Trophoblast cell (in vitro differentiated cells and primary cell): Measurements from ENCODE around the gene ZNF576.
A peak's percentile ranks its signal among the peaks of the same experiment; 100 is the strongest.

Experiments
- DNase-seq, 2 donors: peaks; one replicate each; pipeline ENCODE4 v3.0.0-alpha.2; 2016
- H2AFZ ChIP-seq: 2 replicates; pipeline ENCODE4 v1.6.1; 2013; ENCODE audit warnings: low read length, moderate library complexity, mild to moderate bottlenecking; ENCODE audit not compliant: insufficient read depth, poor library complexity
- H2AK5ac ChIP-seq: 2 replicates; pipeline ENCODE4 v1.6.1; 2013; ENCODE audit warnings: mild to moderate bottlenecking, low read length
- H2BK120ac ChIP-seq: 2 replicates; pipeline ENCODE4 v1.6.1; 2013; ENCODE audit warnings: low read length, mild to moderate bottlenecking, moderate library complexity; ENCODE audit not compliant: insufficient read depth, poor library complexity
- H2BK12ac ChIP-seq: 2 replicates; pipeline ENCODE4 v1.6.1; 2013; ENCODE audit warnings: mild to moderate bottlenecking, low read length, moderate library complexity
- H2BK5ac ChIP-seq: 2 replicates; pipeline ENCODE4 v1.6.1; 2013; ENCODE audit warnings: low read length, low read depth, moderate library complexity, mild to moderate bottlenecking; ENCODE audit not compliant: poor library complexity
- H3K14ac ChIP-seq: 2 replicates; pipeline ENCODE4 v1.6.1; 2013; ENCODE audit warnings: mild to moderate bottlenecking, low read length
- H3K18ac ChIP-seq: 2 replicates; pipeline ENCODE4 v1.6.1; 2013; ENCODE audit warnings: mild to moderate bottlenecking, low read length
- H3K23ac ChIP-seq: 2 replicates; pipeline ENCODE4 v1.6.1; 2013; ENCODE audit warnings: low read length
- H3K27ac ChIP-seq: 2 replicates; pipeline ENCODE4 v1.5.1; 2013; ENCODE audit warnings: low read depth, mild to moderate bottlenecking, inconsistent platforms, low read length, moderate library complexity
- H3K27me3 ChIP-seq: 2 replicates; pipeline ENCODE4 v1.6.1; 2013; ENCODE audit warnings: inconsistent platforms, mild to moderate bottlenecking, low read length, moderate library complexity; ENCODE audit not compliant: insufficient read depth
- H3K36me3 ChIP-seq, 2 experiments: 1 replicate in 1 of 2; 2 replicates in 1 of 2; pipeline ENCODE4 v1.6.1; 2013; ENCODE audit warnings: low read length in 2 of 2, mild to moderate bottlenecking in 2 of 2, moderate library complexity in 1 of 2; ENCODE audit not compliant: insufficient read depth in 2 of 2, control insufficient read depth in 1 of 2
- H3K4ac ChIP-seq: 2 replicates; pipeline ENCODE4 v1.6.1; 2013; ENCODE audit warnings: low read depth, mild to moderate bottlenecking, low read length, moderate library complexity
- H3K4me1 ChIP-seq, 2 experiments: 1 replicate in 1 of 2; 2 replicates in 1 of 2; pipeline ENCODE4 v1.6.1; 2013; ENCODE audit warnings: low read length in 2 of 2, mild to moderate bottlenecking in 2 of 2, moderate library complexity in 1 of 2; ENCODE audit not compliant: insufficient read depth in 2 of 2, control insufficient read depth in 1 of 2
- H3K4me2 ChIP-seq: 2 replicates; pipeline ENCODE4 v1.6.1; 2013; ENCODE audit warnings: inconsistent platforms, mild to moderate bottlenecking, low read length, moderate library complexity
- H3K4me3 ChIP-seq: 2 replicates; pipeline ENCODE4 v1.5.1; 2013; ENCODE audit warnings: mild to moderate bottlenecking, low read depth, low read length, inconsistent platforms
- H3K79me1 ChIP-seq: one replicate; pipeline ENCODE4 v1.6.1; 2013; ENCODE audit warnings: low read length
- H3K79me2 ChIP-seq: 2 replicates; pipeline ENCODE4 v1.6.1; 2013; ENCODE audit warnings: low read length, mild to moderate bottlenecking; ENCODE audit not compliant: control insufficient read depth, insufficient read depth, poor library complexity
- H3K9ac ChIP-seq: 2 replicates; pipeline ENCODE4 v1.6.1; 2013; ENCODE audit warnings: mild to moderate bottlenecking, low read length
- H3K9me3 ChIP-seq: 2 replicates; pipeline ENCODE4 v1.6.1; 2013; ENCODE audit warnings: low read depth, mild to moderate bottlenecking, control low read depth, inconsistent platforms, low read length; ENCODE audit not compliant: insufficient read depth
- H4K12ac ChIP-seq: 2 replicates; pipeline ENCODE4 v1.6.1; 2013; ENCODE audit warnings: low read depth, mild to moderate bottlenecking, low read length, moderate library complexity
- H4K8ac ChIP-seq: 2 replicates; pipeline ENCODE4 v1.6.1; 2013; ENCODE audit warnings: low read depth, mild to moderate bottlenecking, low read length, moderate library complexity
- H4K91ac ChIP-seq: one replicate; pipeline ENCODE4 v1.6.1; 2013; ENCODE audit warnings: low read depth, mild to moderate bottlenecking, low read length, moderate library complexity
- WGBS: extraction: QIAGEN DNeasy Blood & Tissue Kit; methylation state at CpG from one replicate; pipeline ENCODE4 v1.1.7; 2013; ENCODE audit warnings: missing lambda C conversion rate; ENCODE audit not compliant: insufficient read length, insufficient coverage; ENCODE audit errors: extremely low coverage; 5-methylcytosine and 5-hydroxymethylcytosine counted together

The ZNF576 gene

DNA sequence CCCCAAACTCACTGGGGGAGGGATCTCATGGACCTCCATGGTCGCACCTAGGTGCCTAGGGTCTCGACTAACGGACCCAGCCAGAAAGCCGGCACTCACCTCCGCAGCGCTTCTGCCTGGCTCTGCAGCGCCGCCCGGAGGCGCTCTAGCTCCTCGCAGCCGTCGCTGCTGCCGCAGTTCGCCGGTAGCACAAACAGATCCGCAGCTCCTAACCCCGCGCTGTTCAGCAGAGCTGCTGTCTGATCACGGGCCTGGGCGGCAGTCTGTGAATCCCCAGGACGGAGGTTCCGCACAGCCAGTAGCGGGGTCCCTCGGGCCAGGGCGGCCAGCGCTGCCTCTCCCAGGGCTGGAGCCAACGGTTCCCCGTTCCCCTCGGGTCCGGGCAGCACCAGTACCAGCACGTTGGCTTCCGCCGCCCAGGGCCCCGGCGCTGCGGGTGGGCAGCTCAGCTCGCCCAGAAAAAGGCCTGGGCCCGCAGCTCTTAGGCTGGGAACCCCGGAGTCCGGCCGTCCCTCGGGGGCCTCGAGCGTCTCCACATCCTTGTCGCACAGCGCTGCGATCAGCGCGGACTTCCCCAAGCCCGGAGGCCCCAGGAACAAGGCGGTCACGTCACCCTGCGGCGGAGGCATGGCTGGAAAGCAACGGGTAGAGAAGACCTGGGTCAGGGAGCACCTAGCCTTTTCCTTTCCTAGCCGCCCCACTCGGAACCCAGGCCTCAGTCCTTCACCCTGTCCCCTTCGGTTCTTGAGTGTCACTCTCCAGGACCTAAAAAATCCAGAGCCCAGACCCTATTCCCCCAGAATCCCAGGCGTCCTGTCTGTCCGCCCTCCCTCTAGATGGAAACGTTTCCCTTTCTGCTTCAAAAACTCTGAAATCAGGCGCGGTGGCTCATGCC, 1.4 kb upstream of the ZNF576 start:
- H3K27me3 ChIP-seq, result no peaks in the 10 kb centered on the region
- no CpG with 5 or more reads among the region's 64 CpGs for WGBS

DNA sequence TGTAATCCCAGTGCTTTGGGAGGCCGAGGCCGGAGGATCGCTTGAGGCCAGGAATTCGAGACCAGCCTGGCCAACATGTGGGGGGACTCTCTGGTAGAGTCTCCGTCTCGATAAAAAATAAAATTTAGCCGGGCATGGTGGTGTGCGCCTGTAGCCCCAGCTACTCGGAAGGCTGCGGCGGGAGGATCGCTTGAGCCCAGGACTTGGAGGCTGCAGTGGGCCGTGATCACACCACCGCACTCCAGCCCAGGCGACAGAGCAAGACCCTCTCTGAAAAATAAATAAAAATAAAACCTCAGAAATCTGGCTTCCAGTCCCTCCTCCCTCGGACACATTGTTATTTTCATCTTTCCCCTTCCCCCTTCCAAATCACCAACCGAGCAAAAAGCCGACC, 793 bp upstream of the ZNF576 start:
- peak overlapping the region; percentile 84 for H3K4me2 ChIP-seq
- H3K36me3 ChIP-seq, result peaks cover 46 to 48% of the 10 kb centered on the region in 2 experiments
- H3K9ac ChIP-seq, result peak overlapping the region; percentile 77
- no CpG with 5 or more reads among the region's 18 CpGs for WGBS
- H2BK12ac ChIP-seq, result no peak overlapping the region
- H2AFZ ChIP-seq, result peak overlapping the region; percentile 32
- peaks cover 9 to 12% of the 10 kb centered on the region in 2 experiments for H3K4me1 ChIP-seq
- peak overlapping the region; percentile 74 for H4K8ac ChIP-seq
- H3K14ac ChIP-seq, result peak overlapping the region; percentile 84
- peaks cover 3% of the 10 kb centered on the region for H3K9me3 ChIP-seq
- H3K18ac ChIP-seq, result no peak overlapping the region
- no peaks in the 10 kb centered on the region for H3K27me3 ChIP-seq
- H2BK5ac ChIP-seq, result peak overlapping the region; percentile 36
- H3K4me3 ChIP-seq, result peak overlapping the region; percentile 75
- peak overlapping the region; percentile 85 for H2AK5ac ChIP-seq
- H3K23ac ChIP-seq, result no peak overlapping the region
- peak overlapping the region; percentile 48 for H3K27ac ChIP-seq
- peak overlapping the region; percentile 84 for H3K4ac ChIP-seq
- peaks cover 13% of the 10 kb centered on the region for H3K79me1 ChIP-seq
- H4K91ac ChIP-seq, result peak overlapping the region; percentile 50
- DNase-seq, result no peak
- peak overlapping the region; percentile 47 for H2BK120ac ChIP-seq
- peaks cover 9% of the 10 kb centered on the region for H3K79me2 ChIP-seq
- peak overlapping the region; percentile 46 for H4K12ac ChIP-seq

More for the DNA sequence above, 1.4 kb upstream of the ZNF576 start:
- Histone ChIP-seq H3K4me1 (peaks cover 9 to 12% of the 10 kb centered on the region in 2 experiments), H3K23ac (no peak overlapping the region), H3K14ac (peak overlapping the region; percentile 84), H3K18ac (peak overlapping the region; percentile 96), H3K4me3 (peak overlapping the region; percentile 75), H2BK5ac (peak overlapping the region; percentile 36), H3K9me3 (peaks cover 3% of the 10 kb centered on the region), H2AFZ (peak overlapping the region; percentile 32), H3K4ac (peak overlapping the region; percentile 84), H3K4me2 (peak overlapping the region; percentile 84), H4K12ac (peak overlapping the region; percentile 47), H4K8ac (peak overlapping the region; percentile 74), H3K79me1 (peaks cover 13% of the 10 kb centered on the region), H2BK12ac (peak overlapping the region; percentile 48), H2AK5ac (peak overlapping the region; percentile 85), H3K9ac (peak overlapping the region; percentile 77), H4K91ac (peak overlapping the region; percentile 50), H3K27ac (peak overlapping the region; percentile 48), H3K79me2 (peaks cover 9% of the 10 kb centered on the region), H2BK120ac (peak overlapping the region; percentile 47), H3K36me3 (peaks cover 48 to 54% of the 10 kb centered on the region in 2 experiments)
- peak; percentile 77 to 85 for DNase-seq

DNA sequence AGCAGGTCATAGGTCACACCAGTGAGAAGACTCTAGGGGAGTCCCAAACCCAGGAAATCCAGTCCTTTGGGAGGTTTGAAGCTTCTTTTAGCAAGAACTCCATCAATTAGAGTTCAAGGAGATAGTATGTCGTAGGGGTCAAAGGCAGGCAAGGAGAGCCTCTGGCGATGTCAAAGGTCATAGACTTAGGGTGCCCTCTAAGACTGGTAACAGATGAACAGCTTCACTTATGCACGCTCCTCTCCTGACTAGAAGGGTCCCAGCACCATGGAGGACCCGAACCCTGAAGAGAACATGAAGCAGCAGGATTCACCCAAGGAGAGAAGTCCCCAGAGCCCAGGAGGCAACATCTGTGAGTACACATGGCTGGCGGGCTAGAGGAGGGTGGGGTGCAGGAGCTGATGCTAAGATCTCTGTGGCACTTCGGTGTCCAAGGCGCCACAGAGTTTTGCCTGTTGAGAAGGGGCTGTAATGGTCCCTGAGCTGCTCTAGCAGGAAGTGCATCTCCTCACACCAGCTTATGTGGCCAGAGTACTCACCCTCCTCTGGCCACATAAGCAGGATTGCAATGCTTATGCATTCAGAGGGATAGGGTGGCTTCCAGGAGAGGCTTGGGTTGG, 557 bp downstream of the ZNF576 start:
- H2AK5ac ChIP-seq, result peak overlapping the region; percentile 69
- peaks cover 35 to 41% of the 10 kb centered on the region in 2 experiments for H3K36me3 ChIP-seq

DNA sequence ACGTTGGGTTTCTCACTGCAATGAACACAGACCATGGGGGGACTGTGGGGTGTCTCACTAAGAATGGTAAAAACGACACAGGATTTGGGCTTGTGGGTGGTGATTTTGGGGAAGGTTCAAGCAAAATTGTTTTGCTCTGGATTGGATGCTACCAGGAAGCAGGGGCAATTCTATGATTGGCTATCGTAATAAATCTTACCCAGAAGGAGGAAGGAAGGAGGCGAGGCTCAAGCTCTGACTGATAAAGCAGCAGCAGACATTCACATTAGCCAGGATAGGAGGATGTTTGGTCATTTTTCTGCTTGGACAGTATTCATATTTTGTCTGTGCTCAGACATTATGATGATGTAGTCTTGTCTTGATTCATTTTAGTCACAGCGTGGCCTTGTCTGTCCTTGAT, 1.5 kb downstream of the ZNF576 start:
- Histone ChIP-seq H3K4me2 (no peak overlapping the region), H3K4me3 (no peak overlapping the region), H4K91ac (no peak overlapping the region), H3K79me2 (peaks cover 9% of the 10 kb centered on the region), H3K4ac (peak overlapping the region; percentile 12), H2AK5ac (no peak overlapping the region), H3K27me3 (no peaks in the 10 kb centered on the region), H3K9me3 (peaks cover 1% of the 10 kb centered on the region), H2BK5ac (no peak overlapping the region), H3K27ac (no peak overlapping the region), H4K8ac (no peak overlapping the region), H3K9ac (no peak overlapping the region), H3K79me1 (peaks cover 13% of the 10 kb centered on the region), H2BK12ac (no peak overlapping the region), H3K4me1 (peaks cover 9 to 12% of the 10 kb centered on the region in 2 experiments), H3K36me3 (peaks cover 28 to 37% of the 10 kb centered on the region in 2 experiments), H3K23ac (no peak overlapping the region), H4K12ac (no peak overlapping the region), H2AFZ (no peak overlapping the region), H2BK120ac (no peak overlapping the region), H3K14ac (no peak overlapping the region), H3K18ac (no peak overlapping the region)
- no peak for DNase-seq
- WGBS, result no CpG with 5 or more reads among the region's 5 CpGs

More for the DNA sequence above, 557 bp downstream of the ZNF576 start:
- H3K4me1 ChIP-seq, result peaks cover 9 to 12% of the 10 kb centered on the region in 2 experiments
- H2AFZ ChIP-seq, result peak overlapping the region; percentile 73
- H3K27me3 ChIP-seq, result no peaks in the 10 kb centered on the region
- H4K12ac ChIP-seq, result peak overlapping the region; percentile 92
- peaks cover 13% of the 10 kb centered on the region for H3K79me1 ChIP-seq
- no peak overlapping the region for H2BK12ac ChIP-seq
- no CpG with 5 or more reads among the region's 7 CpGs for WGBS
- peaks cover 9% of the 10 kb centered on the region for H3K79me2 ChIP-seq
- no peak overlapping the region for H2BK120ac ChIP-seq
- no peak overlapping the region for H3K18ac ChIP-seq
- peak overlapping the region; percentile 67 for H3K4me3 ChIP-seq
- H3K14ac ChIP-seq, result peak overlapping the region; percentile 85
- DNase-seq, result no peak
- peak overlapping the region; percentile 3 for H3K4ac ChIP-seq
- peaks cover 1% of the 10 kb centered on the region for H3K9me3 ChIP-seq
- peak overlapping the region; percentile 88 for H3K4me2 ChIP-seq
- H4K8ac ChIP-seq, result peak overlapping the region; percentile 89
- H3K23ac ChIP-seq, result no peak overlapping the region
- H3K27ac ChIP-seq, result peak overlapping the region; percentile 84
- peak overlapping the region; percentile 84 for H3K9ac ChIP-seq
- H4K91ac ChIP-seq, result peak overlapping the region; percentile 59
- H2BK5ac ChIP-seq, result peak overlapping the region; percentile 89
